Kidney (tissue), 14 donors: Measurements from ENCODE around the gene PML. TPM values are rescaled to one million over a fixed set of nuclear protein-coding genes. Genes with fewer than 3 reads are reported as not detected.
"Not testable (repeated sequence)": the region's sequence is repeated elsewhere in the genome, so short reads cannot be mapped to it uniquely, and the experiment has no call there.

Source experiments
- DNase-seq, 5 donors: peaks; one replicate each; pipeline ENCODE4 v3.0.0-alpha.2; 2013 to 2020
- FAIRE-seq: peaks from 2 replicates; lab custom pipeline; 2012; peaks lifted over from hg19 to GRCh38; lab: Jason Lieb, UNC
- H3K27ac ChIP-seq, 2 donors: one replicate each; pipeline ENCODE4 v1.7.0; 2013; ENCODE audit warnings: low read depth in 2 of 2, low read length in 2 of 2, inconsistent platforms in 1 of 2
- H3K27me3 ChIP-seq: one replicate; pipeline ENCODE4 v1.7.1; 2013; ENCODE audit warnings: low read length, inconsistent platforms; ENCODE audit not compliant: control insufficient read depth, insufficient read depth
- H3K36me3 ChIP-seq, 3 donors: one replicate each; pipeline versions ENCODE4 v1.7.0 to v1.7.1; 2013; ENCODE audit warnings: low read length in 3 of 3, control low read depth in 1 of 3, inconsistent platforms in 1 of 3; ENCODE audit not compliant: insufficient read depth in 3 of 3, control insufficient read depth in 2 of 3
- H3K4me1 ChIP-seq, 3 donors: one replicate each; pipeline versions ENCODE4 v1.7.0 to v1.7.1; 2013; ENCODE audit warnings: low read length in 3 of 3, inconsistent platforms in 1 of 3, low read depth in 1 of 3; ENCODE audit not compliant: control insufficient read depth in 2 of 3, insufficient read depth in 2 of 3
- H3K4me3 ChIP-seq, 3 donors: one replicate each; pipeline versions ENCODE4 v1.7.0 to v1.8.1; 2013; ENCODE audit warnings: low read length in 3 of 3, control low read depth in 1 of 3, inconsistent platforms in 1 of 3
- H3K9ac ChIP-seq, 3 donors: one replicate each; pipeline versions ENCODE4 v1.7.0 to v1.7.1; 2013; ENCODE audit warnings: low read length in 3 of 3, control low read depth in 1 of 3, inconsistent platforms in 1 of 3
- H3K9me3 ChIP-seq, 3 donors: one replicate each; pipeline versions ENCODE4 v1.7.0 to v1.7.1; 2013; ENCODE audit warnings: low read length in 3 of 3, control low read depth in 1 of 3, inconsistent platforms in 1 of 3; ENCODE audit not compliant: control insufficient read depth in 2 of 3, insufficient read depth in 1 of 3
- CTCF ChIP-seq: IDR thresholded peaks from 3 replicates; pipeline ENCODE4 v1.5.1; 2012; ENCODE audit warnings: mild to moderate bottlenecking, moderate library complexity, borderline replicate concordance; ENCODE audit not compliant: insufficient read depth; ENCODE audit errors: extremely low read depth
- intact Hi-C: fragments of 100-400 bp; cut with DNase I; formaldehyde crosslinking; loops from one replicate; pipeline ENCODE4 v1.11.1; 2022
- polyA plus RNA-seq: library from polyadenylated mRNA; stranded (reverse); fragments of 350-450 nt; fragmentation: Illumina TruSeq; extraction: RNeasy Lipid Tissue Mini Kit (QIAGEN cat#74804); gene quantifications from one replicate; pipeline ENCODE4 v1.2.3, GENCODE V29; 2014; ENCODE audit warnings: low read depth, low replicate concordance; ENCODE audit not compliant: insufficient read depth
- total RNA-seq: library from RNA; stranded (reverse); fragmentation: NEBNext Ultra II Directional; extraction: Animal tissue kit (Norgen Biotek cat#: 25700); gene quantifications from one replicate; pipeline ENCODE4 v1.2.1, GENCODE V29; 2021
- donor health status: control.
- donor health status: control.
- donor health status: control.
- donor health status: control.
- donor health status: control.
- donor health status: DM: yes; HTN: yes; CAD: no.
- donor health status: Normal renal cell carcinoma (clear cell type).

Gene PML
- total and polyA plus RNA-seq, 2 donors from 2014 or later, result 19.6 to 82.9 TPM

- Histone ChIP-seq H3K4me1 (no peaks in the 10 kb centered on the region), H3K27me3 (no peaks in the 10 kb centered on the region), H3K9me3 (no peaks in the 10 kb centered on the region), H3K4me3 (no peak overlapping the region), H3K27ac (no peak overlapping the region), H3K36me3 (no peaks in the 10 kb centered on the region), H3K9ac (no peak overlapping the region)
- intact Hi-C loops, result no loop called here
- TF ChIP-seq CTCF, result no peak
- FAIRE-seq, result no peak
- peak in 1 of 5 donors; percentile 41 for DNase-seq
These were observed 67.7 kb downstream of the PML start for GRCh38 chr15:74062236-74062635.

- intact Hi-C loops, result no loop called here
- Histone ChIP-seq H3K27ac (no peak overlapping the region), H3K9me3 (no peaks in the 10 kb centered on the region), H3K9ac (no peak overlapping the region), H3K4me1 (no peaks in the 10 kb centered on the region), H3K27me3 (no peaks in the 10 kb centered on the region), H3K36me3 (no peaks in the 10 kb centered on the region), H3K4me3 (no peak overlapping the region)
- DNase-seq, result peak in 1 of 5 donors; percentile 32
- FAIRE-seq, result no peak
- no peak for TF ChIP-seq CTCF
These were observed 68.2 kb downstream of the PML start for GRCh38 chr15:74062671-74063070.

- H3K36me3 ChIP-seq, H3K27me3 ChIP-seq, intact Hi-C loops, FAIRE-seq, H3K9ac ChIP-seq, H3K4me3 ChIP-seq, H3K9me3 ChIP-seq, H3K4me1 ChIP-seq, H3K27ac ChIP-seq: not testable (repeated sequence)
- peak in 1 of 5 donors; percentile 40 for DNase-seq
These were observed 69.1 kb downstream of the PML start for GRCh38 chr15:74063425-74064146.

GRCh38 chr15:74064183-74064582 is 69.7 kb downstream of the PML start:
- not testable (repeated sequence) for FAIRE-seq

GRCh38 chr15:74064822-74065221 is 70.3 kb downstream of the PML start:
- H3K27ac ChIP-seq, H3K9ac ChIP-seq, H3K27me3 ChIP-seq, intact Hi-C loops, H3K4me1 ChIP-seq, FAIRE-seq, H3K36me3 ChIP-seq, H3K9me3 ChIP-seq, H3K4me3 ChIP-seq: not testable (repeated sequence)
- peak in 2 of 5 donors; percentile 30 to 69 for DNase-seq

More at GRCh38 chr15:74064183-74064582, 69.7 kb downstream of the PML start:
- H3K27me3 ChIP-seq, H3K4me1 ChIP-seq, H3K27ac ChIP-seq, H3K9me3 ChIP-seq, H3K9ac ChIP-seq, H3K4me3 ChIP-seq, intact Hi-C loops, H3K36me3 ChIP-seq: not testable (repeated sequence)
- peak in 1 of 5 donors; percentile 29 for DNase-seq
